H9 (cell line): ENCODE results near the gene FGD5. TPM values are rescaled to one million over a fixed set of nuclear protein-coding genes. Genes with fewer than 3 reads are reported as not detected.

ENCODE experiments used
- DNase-seq: peaks from one replicate; pipeline ENCODE4 v3.0.0-alpha.2; 2017
- H2AFZ ChIP-seq: one replicate; pipeline ENCODE4 v1.6.1; 2013; ENCODE audit warnings: mild to moderate bottlenecking, low read length, control low read depth, moderate library complexity
- H2AK5ac ChIP-seq: 2 replicates; pipeline ENCODE4 v1.6.1; 2013; ENCODE audit warnings: low read length, control low read depth, mixed read lengths; ENCODE audit not compliant: insufficient read length
- H2BK120ac ChIP-seq: one replicate; pipeline ENCODE4 v1.6.1; 2013; ENCODE audit warnings: low read depth, mild to moderate bottlenecking, low read length, control low read depth, inconsistent platforms; ENCODE audit not compliant: poor library complexity, severe bottlenecking
- H2BK12ac ChIP-seq: 2 replicates; pipeline ENCODE4 v1.6.1; 2013; ENCODE audit warnings: low read length, control low read depth, mixed read lengths, low read depth; ENCODE audit not compliant: insufficient read length
- H2BK15ac ChIP-seq: 2 replicates; pipeline ENCODE4 v1.6.1; 2013; ENCODE audit warnings: low read depth, low read length, control low read depth
- H2BK20ac ChIP-seq: one replicate; pipeline ENCODE4 v1.6.1; 2013; ENCODE audit warnings: low read depth, mild to moderate bottlenecking, low read length, control low read depth, inconsistent platforms; ENCODE audit not compliant: poor library complexity, severe bottlenecking
- H2BK5ac ChIP-seq: 2 replicates; pipeline ENCODE4 v1.6.1; 2013; ENCODE audit warnings: low read length, control low read depth, mixed read lengths; ENCODE audit not compliant: insufficient read length
- H3K14ac ChIP-seq: 2 replicates; pipeline ENCODE4 v1.6.1; 2013; ENCODE audit warnings: low read length, control low read depth; ENCODE audit not compliant: insufficient read depth
- H3K18ac ChIP-seq: 2 replicates; pipeline ENCODE4 v1.6.1; 2013; ENCODE audit warnings: low read depth, mild to moderate bottlenecking, mixed read lengths, low read length, control low read depth; ENCODE audit not compliant: insufficient read length
- H3K23ac ChIP-seq: 2 replicates; pipeline ENCODE4 v1.6.1; 2013; ENCODE audit warnings: low read length, control low read depth, mixed read lengths, low read depth; ENCODE audit not compliant: insufficient read length
- H3K23me2 ChIP-seq: 2 replicates; pipeline ENCODE4 v1.6.1; 2013; ENCODE audit warnings: low read depth, mild to moderate bottlenecking, mixed read lengths, low read length, control low read depth; ENCODE audit not compliant: insufficient read length, poor library complexity, severe bottlenecking
- H3K27ac ChIP-seq: 2 replicates; pipeline ENCODE4 v1.5.1; 2013; ENCODE audit warnings: low read length, control low read depth, mixed read lengths, low read depth; ENCODE audit not compliant: insufficient read length
- H3K27me3 ChIP-seq: 2 replicates; pipeline ENCODE4 v1.6.1; 2013; ENCODE audit warnings: low read length, control low read depth, inconsistent platforms; ENCODE audit not compliant: insufficient read depth
- H3K4ac ChIP-seq: 2 replicates; pipeline ENCODE4 v1.6.1; 2013; ENCODE audit warnings: low read depth, mild to moderate bottlenecking, control low read depth, inconsistent platforms, low read length, moderate library complexity
- H3K4me1 ChIP-seq: 2 replicates; pipeline ENCODE4 v1.6.1; 2013; ENCODE audit warnings: low read length, control low read depth, inconsistent platforms; ENCODE audit not compliant: insufficient read depth
- H3K4me2 ChIP-seq: 2 replicates; pipeline ENCODE4 v1.6.1; 2013; ENCODE audit warnings: low read length, control low read depth, mixed read lengths; ENCODE audit not compliant: insufficient read length, insufficient read depth
- H3K56ac ChIP-seq: 2 replicates; pipeline ENCODE4 v1.6.1; 2013; ENCODE audit warnings: low read depth, mild to moderate bottlenecking, mixed read lengths, low read length, control low read depth; ENCODE audit not compliant: insufficient read length
- H3K79me1 ChIP-seq: 2 replicates; pipeline ENCODE4 v1.6.1; 2013; ENCODE audit warnings: low read depth, mild to moderate bottlenecking, moderate library complexity, low read length, control low read depth, inconsistent platforms; ENCODE audit not compliant: insufficient read depth, poor library complexity, severe bottlenecking
- H3K79me2 ChIP-seq: 2 replicates; pipeline ENCODE4 v1.6.1; 2013; ENCODE audit warnings: low read length, control low read depth, inconsistent platforms; ENCODE audit not compliant: insufficient read depth
- H3K9ac ChIP-seq: 2 replicates; pipeline ENCODE4 v1.6.1; 2013; ENCODE audit warnings: low read length, control low read depth, mixed read lengths; ENCODE audit not compliant: insufficient read length; ENCODE audit errors: extremely low read depth
- H3K9me3 ChIP-seq: one replicate; pipeline ENCODE4 v1.6.1; 2013; ENCODE audit warnings: low read depth, low read length, inconsistent platforms; ENCODE audit not compliant: control insufficient read depth
- H3T11ph ChIP-seq: one replicate; pipeline ENCODE4 v1.6.1; 2013; ENCODE audit warnings: mild to moderate bottlenecking, low read length, control low read depth, inconsistent platforms
- H4K20me1 ChIP-seq: one replicate; pipeline ENCODE4 v1.6.1; 2013; ENCODE audit not compliant: control insufficient read depth, insufficient read length, insufficient read depth
- H4K5ac ChIP-seq: 2 replicates; pipeline ENCODE4 v1.6.1; 2013; ENCODE audit warnings: low read depth, mild to moderate bottlenecking, mixed read lengths, low read length, control low read depth; ENCODE audit not compliant: insufficient read length
- H4K8ac ChIP-seq: replicated peaks from 2 replicates; pipeline ENCODE4 v1.6.1; 2013; ENCODE audit warnings: low read length, control low read depth, mixed read lengths, low read depth; ENCODE audit not compliant: insufficient read length
- H4K91ac ChIP-seq: 2 replicates; pipeline ENCODE4 v1.6.1; 2013; ENCODE audit warnings: low read depth, mild to moderate bottlenecking, moderate library complexity, mixed read lengths, low read length, control low read depth; ENCODE audit not compliant: insufficient read length
- H3K27ac Mint-ChIP-seq, 3 experiments: 2 replicates in 2 of 3; 3 replicates in 1 of 3; pipeline ENCODE4 v1.8.0; 2020 to 2021; ENCODE audit warnings: mixed read lengths in 3 of 3, mild to moderate bottlenecking in 1 of 3, moderate library complexity in 1 of 3
- H3K27me3 Mint-ChIP-seq: 2 replicates; pipeline ENCODE4 v1.8.0; 2021; ENCODE audit warnings: low read depth, mild to moderate bottlenecking, moderate library complexity, mixed read lengths
- H3K36me3 Mint-ChIP-seq, 3 experiments: 2 replicates in 2 of 3; 3 replicates in 1 of 3; pipeline ENCODE4 v1.8.0; 2020 to 2021; ENCODE audit warnings: low read depth in 3 of 3, mixed read lengths in 3 of 3; ENCODE audit not compliant: insufficient read depth in 1 of 3
- H3K4me1 Mint-ChIP-seq, 2 experiments: 2 replicates each; pipeline ENCODE4 v1.8.0; 2020; ENCODE audit warnings: mixed read lengths in 2 of 2
- H3K4me3 Mint-ChIP-seq, 2 experiments: 2 replicates in 1 of 2; 3 replicates in 1 of 2; pipeline ENCODE4 v1.8.0; 2020 to 2021; ENCODE audit warnings: mild to moderate bottlenecking in 2 of 2, mixed read lengths in 2 of 2, moderate library complexity in 1 of 2
- H3K9me3 Mint-ChIP-seq, 2 experiments: 2 replicates in 1 of 2; 3 replicates in 1 of 2; pipeline ENCODE4 v1.8.0; 2020; ENCODE audit warnings: mild to moderate bottlenecking in 2 of 2, mixed read lengths in 2 of 2, moderate library complexity in 1 of 2
- CTCF ChIP-seq: fragments of 200-600 bp; sonication (generic); conservative IDR thresholded peaks from 3 replicates; pipeline ENCODE4 v1.8.0; 2021; ENCODE audit warnings: antibody characterized with exemption, mild to moderate bottlenecking
- WGBS: extraction: QIAGEN DNeasy Blood & Tissue Kit; methylation state at CpG from one replicate; pipeline ENCODE4 v1.1.7; 2013; ENCODE audit warnings: missing lambda C conversion rate, low lambda C conversion rate, mixed read lengths; ENCODE audit not compliant: insufficient read length; ENCODE audit errors: extremely low coverage; 5-methylcytosine and 5-hydroxymethylcytosine counted together
- total RNA-seq: library from RNA; stranded (reverse); gene quantifications from 2 replicates; pipeline ENCODE4 v1.2.1, GENCODE V29; 2021

The FGD5 gene
- total RNA-seq, 1 experiment from 2014 or later, result 7.8 TPM

- Histone ChIP-seq H3K4me2 (no peak overlapping the region), H3K18ac (no peak overlapping the region), H4K5ac (no peak overlapping the region), H3K79me2 (no peaks in the 10 kb centered on the region), H3K9ac (no peak overlapping the region), H3K79me1 (no peaks in the 10 kb centered on the region), H3K4me1 (peaks cover 5% of the 10 kb centered on the region), H4K8ac (no peak overlapping the region), H2BK15ac (no peak overlapping the region), H3K56ac (no peak overlapping the region), H3K27me3 (no peaks in the 10 kb centered on the region), H2AFZ (no peak overlapping the region), H3K27ac (no peak overlapping the region), H2BK12ac (no peak overlapping the region), H2AK5ac (no peak overlapping the region), H3K14ac (no peak overlapping the region), H2BK120ac (no peak overlapping the region), H3T11ph (no peak overlapping the region), H2BK5ac (no peak overlapping the region), H3K4ac (no peak overlapping the region), H4K91ac (no peak overlapping the region), H3K9me3 (no peaks in the 10 kb centered on the region), H4K20me1 (no peaks in the 10 kb centered on the region), H3K23ac (no peak overlapping the region), H3K23me2 (no peaks in the 10 kb centered on the region), H2BK20ac (no peak overlapping the region)
- no peak for TF ChIP-seq CTCF
- no peaks in the 10 kb centered on the region for H3K36me3 Mint-ChIP-seq
- H3K27ac Mint-ChIP-seq, result no peak overlapping the region; a peak in 1 of 7 replicates
- no peak overlapping the region for H3K4me3 Mint-ChIP-seq
- no peaks in the 10 kb centered on the region for H3K9me3 Mint-ChIP-seq
- H3K4me1 Mint-ChIP-seq, result peaks cover 26 to 46% of the 10 kb centered on the region in 2 experiments
- no CpG with 5 or more reads among the region's 15 CpGs for WGBS
- peaks cover 5% of the 10 kb centered on the region for H3K27me3 Mint-ChIP-seq
- no peak for DNase-seq
These were observed 16.2 kb downstream of the FGD5 start for GRCh38 chr3:14834807-14835466.
